BE2C (cell line): ENCODE results near the gene CTBP1.

ENCODE experiments used
- DNase-seq: peaks from one replicate; pipeline ENCODE4 v3.0.0-alpha.2; 2020
- H3K27me3 ChIP-seq: fragments of 250-450 bp; sonication (Bioruptor Pico); 2 replicates; pipeline ENCODE4 v1.5.1; 2020; ENCODE audit warnings: mild to moderate bottlenecking
- H3K36me3 ChIP-seq: fragments of 250-450 bp; sonication (Bioruptor Pico); 2 replicates; pipeline ENCODE4 v1.5.1; 2020; ENCODE audit warnings: mild to moderate bottlenecking
- H3K4me1 ChIP-seq: fragments of 250-450 bp; sonication (Bioruptor Pico); 2 replicates; pipeline ENCODE4 v1.5.1; 2020
- H3K4me3 ChIP-seq: 2 replicates; pipeline ENCODE4 v1.5.1; 2011; ENCODE audit warnings: low read depth, low read length
- H3K9me3 ChIP-seq: fragments of 250-450 bp; sonication (Bioruptor Pico); 2 replicates; pipeline ENCODE4 v1.5.1; 2020
- CTCF ChIP-seq: IDR thresholded peaks from 2 replicates; pipeline ENCODE4 v1.5.1; 2012; ENCODE audit warnings: mild to moderate bottlenecking, low read depth, low read length

The CTBP1 gene

GRCh38 chr4:1200425-1201035, 48.4 kb downstream of the CTBP1 start:
- Histone ChIP-seq H3K36me3 (no peaks in the 10 kb centered on the region), H3K4me1 (no peaks in the 10 kb centered on the region), H3K9me3 (no peaks in the 10 kb centered on the region), H3K4me3 (no peak overlapping the region), H3K27me3 (no peaks in the 10 kb centered on the region)
- DNase-seq: peak; percentile 10
- TF ChIP-seq CTCF: no peak

- no peaks in the 10 kb centered on the region for H3K9me3 ChIP-seq
- no peaks in the 10 kb centered on the region for H3K27me3 ChIP-seq
- DNase-seq: no peak
- H3K4me3 ChIP-seq: no peak overlapping the region
- no peak for TF ChIP-seq CTCF
- H3K36me3 ChIP-seq: no peaks in the 10 kb centered on the region
- H3K4me1 ChIP-seq: no peaks in the 10 kb centered on the region
Measured at GRCh38 chr4:1199556-1200331, 49.2 kb downstream of the CTBP1 start.

- no peaks in the 10 kb centered on the region for H3K36me3 ChIP-seq
- no peaks in the 10 kb centered on the region for H3K4me1 ChIP-seq
- TF ChIP-seq CTCF: no peak
- H3K27me3 ChIP-seq: no peaks in the 10 kb centered on the region
- no peak overlapping the region for H3K4me3 ChIP-seq
- no peaks in the 10 kb centered on the region for H3K9me3 ChIP-seq
- no peak for DNase-seq
Measured at GRCh38 chr4:1198098-1198844, 50.7 kb downstream of the CTBP1 start.

GRCh38 chr4:1196421-1197183, 52.3 kb downstream of the CTBP1 start:
- TF ChIP-seq CTCF: no peak
- DNase-seq: no peak
- Histone ChIP-seq H3K27me3 (no peaks in the 10 kb centered on the region), H3K4me1 (no peaks in the 10 kb centered on the region), H3K4me3 (no peak overlapping the region), H3K9me3 (no peaks in the 10 kb centered on the region), H3K36me3 (no peaks in the 10 kb centered on the region)

- no peaks in the 10 kb centered on the region for H3K4me1 ChIP-seq
- no peak for TF ChIP-seq CTCF
- H3K9me3 ChIP-seq: no peaks in the 10 kb centered on the region
- H3K4me3 ChIP-seq: no peak overlapping the region
- H3K36me3 ChIP-seq: no peaks in the 10 kb centered on the region
- DNase-seq: no peak
- no peaks in the 10 kb centered on the region for H3K27me3 ChIP-seq
Measured at GRCh38 chr4:1195891-1196401, 53.0 kb downstream of the CTBP1 start.
